Activated effector memory CD4-positive, alpha-beta T cell treated with Interleukin-2 at 50 U/mL for 16 hours (primary cell): ENCODE data around the gene CCND1.

ENCODE experiments used
- DNase-seq: peaks from one replicate; pipeline ENCODE4 v3.0.0-alpha.2; 2020

Gene CCND1

GRCh38 chr11:69640995-69641581 is at the start of gene CCND1:
TSS of gene CCND1 (plus strand) at chr11:69641156. CDS start at chr11:69641314, 158 bp downstream.
- DNase-seq = peak; percentile 12

- DNase-seq = no peak
Measured at GRCh38 chr11:69592986-69593650, 47.8 kb upstream of the CCND1 start.

GRCh38 chr11:69593851-69594250 is 47.1 kb upstream of the CCND1 start:
- no peak for DNase-seq

- no peak for DNase-seq
Measured at GRCh38 chr11:69594481-69594880, 46.5 kb upstream of the CCND1 start.

- no peak for DNase-seq
Measured at GRCh38 chr11:69595805-69596665, 44.9 kb upstream of the CCND1 start.

GRCh38 chr11:69598147-69598546 is 42.8 kb upstream of the CCND1 start:
- no peak for DNase-seq

GRCh38 chr11:69599502-69599901 is 41.5 kb upstream of the CCND1 start:
- no peak for DNase-seq

GRCh38 chr11:69600001-69600400 is 41.0 kb upstream of the CCND1 start:
- no peak for DNase-seq

GRCh38 chr11:69601011-69601975 is 39.7 kb upstream of the CCND1 start:
- no peak for DNase-seq

GRCh38 chr11:69603111-69603836 is 37.7 kb upstream of the CCND1 start:
- DNase-seq = no peak

GRCh38 chr11:69604055-69604454 is 36.9 kb upstream of the CCND1 start:
- DNase-seq = no peak

GRCh38 chr11:69605737-69606526 is 35.0 kb upstream of the CCND1 start:
- DNase-seq = no peak

- no peak for DNase-seq
Measured at GRCh38 chr11:69609351-69609750, 31.6 kb upstream of the CCND1 start.

- DNase-seq = no peak
Measured at GRCh38 chr11:69611548-69612526, 29.1 kb upstream of the CCND1 start.

GRCh38 chr11:69613594-69613993 is 27.4 kb upstream of the CCND1 start:
- DNase-seq = no peak

- no peak for DNase-seq
Measured at GRCh38 chr11:69614085-69614484, 26.9 kb upstream of the CCND1 start.

GRCh38 chr11:69615545-69616278 is 25.2 kb upstream of the CCND1 start:
- DNase-seq = no peak

GRCh38 chr11:69617220-69617619 is 23.7 kb upstream of the CCND1 start:
- no peak for DNase-seq

- no peak for DNase-seq
Measured at GRCh38 chr11:69617682-69618081, 23.3 kb upstream of the CCND1 start.
